Measurements from ENCODE around the gene MYH7B.

- TF ChIP-seq CTCF (IDR thresholded peaks at IDR 0.05; ENCODE audit: low read depth, low read length), result no peak
- TF ChIP-seq POLR2A (IDR thresholded peaks at IDR 0.05; ENCODE audit: extremely low read depth, insufficient read length), result no peak
- TF ChIP-seq MYC (IDR thresholded peaks at IDR 0.05; ENCODE audit: low read depth, low read length), result no peak
- no peak for TF ChIP-seq MAX (IDR thresholded peaks at IDR 0.05; ENCODE audit: low read depth, low read length)
These were observed 30.9 kb downstream of the MYH7B start for GRCh38 chr20:34986311-34987287.
